A673 (cell line): ENCODE data around the gene WDR72.

Experiments used
- EZH2 ChIP-seq: fragments of 200-600 bp; sonication (generic); IDR thresholded peaks from 2 replicates; pipeline ENCODE4 v1.6.1; 2017; ENCODE audit warnings: borderline replicate concordance, low read depth, mild to moderate bottlenecking, mixed read lengths, antibody characterized with exemption, low read length; ENCODE audit not compliant: poor library complexity, severe bottlenecking
- TF ChIP-seq, protein P1 (sequence below): fragments of 300-800, 200-600 bp; sonication (generic); conservative IDR thresholded peaks from 2 replicates; pipeline ENCODE4 v1.5.1; 2017; ENCODE audit warnings: low read depth, mild to moderate bottlenecking, antibody characterized with exemption, low read length, moderate library complexity, mixed read lengths

DNA sequence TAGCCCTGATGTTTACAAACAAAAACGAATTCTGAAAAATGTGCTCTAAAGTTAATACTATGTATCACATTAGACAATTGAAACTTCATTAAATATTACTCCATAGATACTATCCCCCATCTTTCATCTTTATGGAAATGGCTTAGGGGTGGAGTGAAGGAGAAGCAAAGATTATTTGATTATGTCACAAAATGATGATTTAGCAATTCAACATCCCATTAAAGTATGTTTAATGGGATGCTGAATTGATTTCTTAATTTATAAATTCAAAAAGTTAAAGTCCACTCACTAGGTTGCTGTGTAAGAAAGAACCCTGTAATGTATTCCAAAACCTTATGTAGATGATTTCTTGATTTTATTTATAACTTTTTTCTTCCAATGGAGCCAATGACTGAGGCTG is 201.1 kb downstream of the WDR72 start:
- TF ChIP-seq EZH2: no peak
- TF ChIP-seq, protein P1, sequence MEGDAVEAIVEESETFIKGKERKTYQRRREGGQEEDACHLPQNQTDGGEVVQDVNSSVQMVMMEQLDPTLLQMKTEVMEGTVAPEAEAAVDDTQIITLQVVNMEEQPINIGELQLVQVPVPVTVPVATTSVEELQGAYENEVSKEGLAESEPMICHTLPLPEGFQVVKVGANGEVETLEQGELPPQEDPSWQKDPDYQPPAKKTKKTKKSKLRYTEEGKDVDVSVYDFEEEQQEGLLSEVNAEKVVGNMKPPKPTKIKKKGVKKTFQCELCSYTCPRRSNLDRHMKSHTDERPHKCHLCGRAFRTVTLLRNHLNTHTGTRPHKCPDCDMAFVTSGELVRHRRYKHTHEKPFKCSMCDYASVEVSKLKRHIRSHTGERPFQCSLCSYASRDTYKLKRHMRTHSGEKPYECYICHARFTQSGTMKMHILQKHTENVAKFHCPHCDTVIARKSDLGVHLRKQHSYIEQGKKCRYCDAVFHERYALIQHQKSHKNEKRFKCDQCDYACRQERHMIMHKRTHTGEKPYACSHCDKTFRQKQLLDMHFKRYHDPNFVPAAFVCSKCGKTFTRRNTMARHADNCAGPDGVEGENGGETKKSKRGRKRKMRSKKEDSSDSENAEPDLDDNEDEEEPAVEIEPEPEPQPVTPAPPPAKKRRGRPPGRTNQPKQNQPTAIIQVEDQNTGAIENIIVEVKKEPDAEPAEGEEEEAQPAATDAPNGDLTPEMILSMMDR: no peak
